Activated T-cell treated with anti-CD3 and anti-CD28 coated beads, Interleukin-2, amount 50 U/mL, for 1 hour (primary cell): Measurements from ENCODE around the gene GATA3.

Experiments used
- DNase-seq: peaks from one replicate; pipeline ENCODE4 v3.0.0-alpha.2; 2020

GATA3 gene

DNA sequence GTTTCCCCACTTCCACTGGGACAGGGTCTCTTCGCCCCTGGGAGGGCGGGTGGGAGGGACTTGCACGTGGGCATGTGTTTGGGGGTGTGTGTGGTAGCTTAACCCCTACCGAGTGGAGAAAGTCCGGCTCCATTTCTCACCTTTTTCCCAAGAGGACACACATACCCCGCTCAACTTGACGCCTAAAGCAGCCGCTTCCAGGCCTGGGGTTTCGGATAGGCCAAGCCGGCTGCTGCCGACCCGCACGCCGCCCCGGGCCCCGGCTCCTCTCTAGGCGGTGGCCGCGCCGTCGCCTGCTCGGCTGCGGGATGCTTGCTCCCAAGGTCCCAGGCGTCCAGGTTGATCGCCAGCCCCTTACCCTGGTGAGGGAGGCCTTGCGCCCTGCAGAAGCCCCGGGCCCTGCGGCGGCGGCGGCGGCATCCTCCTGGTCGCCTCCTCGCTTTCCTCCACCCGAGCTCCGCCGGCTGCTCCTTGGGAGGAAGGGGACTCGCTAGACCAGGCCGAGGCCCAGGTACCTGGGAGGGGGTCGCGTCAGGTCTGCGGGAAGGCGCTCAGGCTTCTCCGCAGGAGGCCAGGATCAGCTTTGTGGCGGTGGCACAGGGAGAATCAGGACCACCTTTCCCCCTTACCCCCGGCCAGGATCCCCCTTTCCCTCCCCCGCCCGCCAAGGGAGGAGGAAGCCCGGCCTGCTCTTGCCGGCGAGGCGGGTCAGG, 3.2 kb upstream of the GATA3 start:
- peak; percentile 50 for DNase-seq

DNA sequence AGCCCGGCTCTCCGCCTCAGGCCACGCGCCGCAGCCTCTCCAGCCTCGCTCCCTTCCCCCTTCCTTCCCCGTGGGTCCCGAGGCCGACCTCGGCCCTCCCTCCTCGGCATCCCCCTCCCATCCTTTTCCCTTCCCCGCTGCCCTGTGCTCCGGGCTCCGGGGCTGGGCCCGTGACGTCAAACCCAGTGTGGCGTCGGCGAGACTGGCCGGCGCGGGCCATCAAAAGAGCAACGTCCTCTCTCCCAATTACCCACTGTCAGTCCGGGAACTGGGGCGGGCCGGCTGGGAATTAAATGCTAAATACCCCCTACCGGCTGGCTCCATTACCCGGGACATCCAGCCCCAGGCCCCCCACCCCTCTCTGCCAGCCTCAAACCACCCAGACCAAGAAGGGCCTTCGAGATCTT, 2.6 kb upstream of the GATA3 start:
- DNase-seq: no peak

DNA sequence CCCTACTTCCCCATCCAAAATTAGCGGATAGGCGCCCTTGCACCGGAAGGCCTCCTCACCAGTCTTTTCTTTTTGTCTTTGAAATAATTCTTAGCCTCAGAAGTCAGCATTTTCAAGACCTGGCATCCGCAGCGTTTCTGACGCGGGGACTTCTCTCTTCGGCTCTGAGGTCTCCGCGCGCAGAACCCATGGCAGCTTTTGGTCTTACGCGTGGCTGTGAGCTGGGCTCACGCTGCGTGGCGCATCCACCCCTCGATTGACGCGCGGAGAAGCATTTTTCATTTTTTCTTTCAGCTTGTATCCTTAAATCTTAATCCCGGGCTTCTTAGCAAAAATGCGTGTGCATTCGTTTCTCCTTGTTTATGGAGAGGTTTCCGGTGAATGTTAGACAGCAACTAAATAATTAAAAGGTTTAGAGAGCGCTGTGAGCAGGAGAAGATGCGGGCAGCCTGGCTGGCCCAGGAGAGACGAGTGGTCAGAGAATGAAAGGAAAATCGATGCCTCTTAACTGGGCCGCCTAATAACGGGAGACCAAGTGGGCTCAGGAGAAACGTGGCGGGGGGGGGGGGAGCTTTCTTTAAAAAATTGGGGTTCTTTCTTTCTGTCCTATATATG, 2.0 kb upstream of the GATA3 start:
- peak; percentile 50 for DNase-seq

DNA sequence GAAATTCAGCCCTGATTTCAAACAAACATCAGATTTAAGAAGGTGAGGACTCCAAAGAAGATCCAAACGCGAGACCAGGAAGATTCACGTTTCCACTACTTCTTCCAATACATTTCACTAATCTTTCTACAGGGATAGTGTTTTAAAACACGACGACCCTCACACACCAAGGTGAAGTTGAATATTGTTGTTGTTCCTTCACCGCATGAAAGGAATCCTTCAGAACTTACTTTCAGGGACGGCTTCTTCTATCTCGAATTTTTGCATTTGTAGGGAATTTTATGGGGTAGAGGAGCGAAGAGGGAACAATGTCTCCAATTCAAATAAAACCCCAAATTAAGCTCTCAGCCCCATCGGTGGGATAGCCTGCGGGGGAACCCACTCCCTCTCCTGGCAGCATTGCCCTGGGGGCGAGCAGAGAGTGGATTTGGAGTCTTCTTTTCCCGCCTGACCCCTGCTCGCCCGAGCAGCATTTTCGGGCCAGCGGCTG, 1.5 kb upstream of the GATA3 start:
- no peak for DNase-seq

DNA sequence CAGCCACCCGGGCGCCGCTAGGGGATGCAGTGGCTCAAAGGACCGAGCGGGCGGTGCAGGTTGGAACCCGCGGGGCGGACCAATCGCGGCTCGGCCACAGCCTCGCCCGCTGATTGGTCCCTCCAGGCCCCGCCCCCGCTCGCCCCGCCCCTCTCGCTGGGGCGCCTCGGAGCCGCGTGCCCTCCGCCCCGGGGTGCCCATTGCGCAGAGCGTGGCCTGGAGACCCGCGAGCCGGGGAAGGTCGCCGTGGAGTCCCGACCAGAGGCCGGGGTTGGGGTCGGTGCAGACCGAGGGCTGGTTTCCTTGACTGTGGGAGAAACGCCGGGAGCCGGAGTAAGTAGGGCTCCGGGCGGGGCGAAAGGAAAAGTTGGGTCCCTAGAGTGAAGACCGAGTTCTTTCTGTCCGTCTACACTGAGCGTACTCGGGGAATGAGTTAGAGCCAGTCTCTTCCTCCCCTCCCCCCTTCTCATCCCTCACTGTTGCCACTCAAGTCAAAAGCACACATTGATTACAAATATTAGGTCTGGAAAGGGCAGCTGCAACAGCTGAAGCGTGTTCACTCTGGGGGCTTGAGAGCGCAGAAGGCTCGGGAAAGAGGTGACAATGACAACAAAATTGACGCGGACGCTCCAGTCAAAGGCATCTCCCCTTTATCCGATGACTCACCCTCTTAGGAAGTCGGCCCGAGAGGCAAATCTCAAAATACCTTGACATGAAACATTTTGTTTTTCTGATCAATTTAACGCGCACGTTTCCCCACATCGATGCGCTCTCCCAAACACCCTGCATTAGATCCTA, 843 bp upstream of the GATA3 start:
- DNase-seq: peak; percentile 96

DNA sequence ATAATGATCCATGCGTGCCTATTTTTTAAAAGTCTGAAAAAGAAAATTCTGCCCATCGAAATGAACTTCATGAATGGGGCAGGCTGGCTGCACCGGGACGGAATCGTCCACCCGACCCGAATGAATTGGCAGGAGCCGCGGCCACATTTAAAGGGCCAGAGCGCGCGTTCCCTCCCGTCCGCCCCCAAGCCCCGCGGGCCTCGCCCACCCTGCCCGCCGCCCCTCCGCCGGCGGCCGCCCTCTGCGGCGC, 319 bp upstream of the GATA3 start:
- DNase-seq: no peak

DNA sequence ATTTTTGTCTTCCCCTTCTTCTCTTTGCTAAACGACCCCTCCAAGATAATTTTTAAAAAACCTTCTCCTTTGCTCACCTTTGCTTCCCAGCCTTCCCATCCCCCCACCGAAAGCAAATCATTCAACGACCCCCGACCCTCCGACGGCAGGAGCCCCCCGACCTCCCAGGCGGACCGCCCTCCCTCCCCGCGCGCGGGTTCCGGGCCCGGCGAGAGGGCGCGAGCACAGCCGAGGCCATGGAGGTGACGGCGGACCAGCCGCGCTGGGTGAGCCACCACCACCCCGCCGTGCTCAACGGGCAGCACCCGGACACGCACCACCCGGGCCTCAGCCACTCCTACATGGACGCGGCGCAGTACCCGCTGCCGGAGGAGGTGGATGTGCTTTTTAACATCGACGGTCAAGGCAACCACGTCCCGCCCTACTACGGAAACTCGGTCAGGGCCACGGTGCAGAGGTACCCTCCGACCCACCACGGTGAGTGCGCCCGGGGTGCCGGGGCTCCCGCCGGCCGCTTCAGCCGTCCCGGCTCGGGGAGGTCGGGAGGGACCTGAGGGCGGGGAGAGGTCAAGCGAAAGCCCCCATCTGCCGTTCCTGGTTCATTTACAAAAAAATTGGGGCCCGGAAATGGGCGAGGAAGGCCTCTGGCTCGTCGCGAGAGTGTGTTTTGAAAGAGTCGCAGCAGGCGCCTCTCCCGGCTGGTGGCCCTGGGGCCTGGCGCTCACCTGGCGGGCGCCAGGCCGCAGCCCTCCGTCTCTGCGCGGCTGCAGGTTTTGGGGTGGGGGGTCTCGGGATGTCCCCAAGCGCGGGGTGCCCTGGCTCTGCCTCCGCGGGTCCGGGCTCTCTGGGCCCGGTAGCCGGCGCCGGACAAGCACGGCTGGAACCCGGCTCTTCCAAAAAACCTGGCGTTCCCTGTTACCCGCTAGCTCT, 1.2 kb downstream of the GATA3 start:
- DNase-seq: peak; percentile 60

DNA sequence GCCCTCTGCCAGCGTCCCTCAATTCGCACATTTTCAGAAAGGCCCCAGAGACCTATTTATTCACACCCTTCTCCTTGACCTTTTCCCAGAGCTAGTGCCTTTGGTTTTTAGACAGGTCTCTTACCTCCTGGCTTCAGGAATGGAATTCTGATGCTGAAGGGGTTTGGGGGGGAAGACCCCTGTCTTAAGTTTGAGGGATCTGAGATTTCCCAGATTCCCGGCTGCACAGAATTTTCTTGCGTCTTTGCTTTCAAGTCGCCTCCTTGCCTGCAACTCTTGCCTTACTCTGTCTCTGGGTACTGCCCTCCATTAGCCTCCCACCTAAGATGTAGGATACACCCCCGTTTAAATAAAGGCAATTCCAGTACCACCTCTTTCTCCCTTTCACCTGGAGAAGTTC, 1.9 kb downstream of the GATA3 start:
- no peak for DNase-seq

DNA sequence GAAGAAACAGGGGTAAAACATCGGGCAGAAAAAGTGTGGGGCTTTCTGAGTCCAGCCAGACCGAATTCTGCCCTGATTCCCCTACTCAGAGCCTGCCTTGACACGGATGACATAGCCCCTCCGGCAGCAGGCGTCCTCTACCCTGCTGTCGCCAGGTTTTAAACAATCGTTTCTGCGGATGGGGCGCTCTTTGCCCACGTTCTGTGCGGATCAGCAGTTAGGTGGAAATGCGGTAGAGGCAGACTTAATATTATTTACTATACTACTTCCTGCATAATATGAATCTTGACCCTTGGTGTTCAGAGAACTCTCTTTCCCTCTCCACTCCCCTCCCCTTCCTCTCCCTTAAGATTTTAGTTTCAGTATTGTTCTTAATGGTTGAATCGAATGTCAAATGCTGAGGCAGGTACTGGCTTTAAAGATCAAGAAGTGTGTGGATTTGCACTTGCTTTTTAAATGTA, 2.4 kb downstream of the GATA3 start:
- peak; percentile 59 for DNase-seq

DNA sequence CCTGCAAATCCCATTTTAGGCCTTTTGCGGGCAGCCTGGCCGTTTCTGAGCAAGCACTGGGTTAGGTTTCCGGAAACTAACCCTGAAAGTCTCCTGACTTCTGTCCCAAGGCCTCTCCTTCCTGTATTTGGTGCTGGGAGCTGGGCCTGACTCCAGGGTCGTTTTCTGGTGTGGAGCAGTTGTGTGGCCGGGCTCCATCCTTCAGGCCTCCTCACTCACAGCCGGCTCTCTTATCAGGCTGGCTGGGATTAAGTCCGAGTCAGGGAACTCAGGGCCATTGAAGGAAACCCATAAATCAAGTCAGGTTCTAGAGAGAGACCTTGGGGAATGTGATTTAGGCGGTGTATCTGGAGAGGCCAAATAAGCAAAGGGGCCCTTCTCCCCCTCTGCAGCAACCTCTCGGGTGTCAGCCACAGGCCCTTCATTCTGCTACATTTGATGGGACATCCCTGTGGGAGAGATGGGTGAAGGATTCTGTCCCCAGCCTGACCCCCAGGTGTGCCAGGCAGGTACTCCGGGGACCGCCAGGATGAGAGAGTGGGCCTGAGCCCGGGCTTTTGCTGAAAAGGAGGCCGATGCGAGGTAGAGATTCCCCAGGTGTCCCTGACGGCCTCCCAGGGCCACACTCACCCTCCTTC, 3.3 kb downstream of the GATA3 start:
- DNase-seq: no peak

DNA sequence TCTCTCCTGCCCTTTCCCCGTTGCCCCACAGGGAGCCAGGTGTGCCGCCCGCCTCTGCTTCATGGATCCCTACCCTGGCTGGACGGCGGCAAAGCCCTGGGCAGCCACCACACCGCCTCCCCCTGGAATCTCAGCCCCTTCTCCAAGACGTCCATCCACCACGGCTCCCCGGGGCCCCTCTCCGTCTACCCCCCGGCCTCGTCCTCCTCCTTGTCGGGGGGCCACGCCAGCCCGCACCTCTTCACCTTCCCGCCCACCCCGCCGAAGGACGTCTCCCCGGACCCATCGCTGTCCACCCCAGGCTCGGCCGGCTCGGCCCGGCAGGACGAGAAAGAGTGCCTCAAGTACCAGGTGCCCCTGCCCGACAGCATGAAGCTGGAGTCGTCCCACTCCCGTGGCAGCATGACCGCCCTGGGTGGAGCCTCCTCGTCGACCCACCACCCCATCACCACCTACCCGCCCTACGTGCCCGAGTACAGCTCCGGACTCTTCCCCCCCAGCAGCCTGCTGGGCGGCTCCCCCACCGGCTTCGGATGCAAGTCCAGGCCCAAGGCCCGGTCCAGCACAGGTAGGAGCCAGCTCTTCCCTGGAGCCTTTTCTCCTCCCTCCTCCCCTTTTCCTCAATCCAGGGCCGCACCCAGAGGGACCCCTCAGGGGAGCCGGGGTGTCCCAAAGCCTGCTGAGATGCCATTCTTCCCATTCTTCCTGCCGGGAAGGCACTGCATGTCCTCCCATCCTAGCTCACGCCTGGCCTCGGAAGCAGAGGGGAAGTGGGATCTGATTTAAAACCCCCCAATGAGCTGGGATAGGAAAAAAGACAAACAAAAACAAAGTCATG, 4.0 kb downstream of the GATA3 start:
- no peak for DNase-seq

DNA sequence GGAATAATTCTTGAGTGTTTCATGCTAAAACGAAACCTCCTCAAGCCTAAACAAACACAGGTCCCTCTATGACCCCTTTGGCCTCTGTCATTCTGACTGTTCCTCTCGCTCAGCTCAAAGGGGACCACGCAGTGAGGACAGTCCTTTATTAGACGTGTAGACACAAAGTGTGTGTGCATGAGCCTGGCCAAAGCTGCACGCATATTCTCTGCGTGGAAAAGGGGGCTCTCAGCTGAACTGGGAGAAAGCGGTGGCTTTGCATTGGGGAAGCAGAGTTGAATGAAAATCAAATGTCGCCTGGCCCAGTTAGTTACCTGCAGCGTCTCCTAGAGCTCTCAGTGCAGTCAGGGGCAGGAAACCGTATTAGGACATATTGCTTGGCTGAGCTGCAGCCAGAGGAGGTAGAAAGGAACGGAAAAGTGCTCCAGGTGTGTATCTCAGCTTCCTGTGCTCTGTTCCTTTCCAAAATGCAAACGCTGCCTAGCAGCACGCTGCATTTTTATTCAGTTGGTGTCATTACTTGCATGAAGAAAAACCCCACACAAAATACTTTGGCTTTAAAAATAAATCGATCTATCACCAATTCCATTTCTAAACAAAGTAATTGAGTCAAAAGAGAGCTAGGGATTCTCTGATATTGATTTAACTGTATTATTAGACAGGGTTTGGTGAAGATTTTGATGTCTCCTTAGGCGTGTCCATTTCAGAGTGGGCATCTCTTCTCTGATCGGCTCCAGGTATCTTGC, 4.9 kb downstream of the GATA3 start:
- DNase-seq: peak; percentile 37

DNA sequence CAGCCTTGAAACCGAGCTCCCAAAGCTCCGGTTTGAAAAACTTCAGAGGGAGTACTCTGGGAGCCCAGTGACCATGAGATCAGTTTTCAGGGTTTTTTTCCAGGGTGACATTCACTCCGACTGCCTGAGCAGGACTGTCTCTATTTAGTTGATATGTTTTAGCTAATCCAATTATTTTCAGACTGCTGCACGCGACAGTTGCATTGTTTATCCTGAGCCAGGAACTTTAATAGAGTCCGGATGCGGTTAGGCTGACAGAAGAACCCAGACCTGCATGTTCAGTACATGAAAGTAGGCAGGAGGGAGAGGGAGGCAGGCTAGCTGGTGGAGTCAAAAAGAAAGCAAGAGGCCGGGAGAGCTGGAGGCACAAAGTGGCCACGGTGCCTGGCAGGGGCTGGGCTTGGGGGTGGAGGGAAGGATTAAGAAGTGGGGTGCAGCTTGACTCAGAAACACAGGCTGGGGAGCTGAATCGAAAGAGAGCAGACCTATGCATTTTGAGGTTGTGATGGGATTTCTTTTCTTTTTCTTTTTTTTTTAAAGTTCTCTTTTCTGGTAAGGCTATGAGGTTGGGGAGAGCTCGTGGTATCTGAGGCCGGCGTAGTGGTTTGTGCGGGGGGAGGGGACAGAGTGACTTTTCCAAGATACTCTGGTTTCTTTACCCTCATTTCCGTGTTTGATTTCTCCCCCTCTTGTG, 5.7 kb downstream of the GATA3 start:
- DNase-seq: peak; percentile 53

DNA sequence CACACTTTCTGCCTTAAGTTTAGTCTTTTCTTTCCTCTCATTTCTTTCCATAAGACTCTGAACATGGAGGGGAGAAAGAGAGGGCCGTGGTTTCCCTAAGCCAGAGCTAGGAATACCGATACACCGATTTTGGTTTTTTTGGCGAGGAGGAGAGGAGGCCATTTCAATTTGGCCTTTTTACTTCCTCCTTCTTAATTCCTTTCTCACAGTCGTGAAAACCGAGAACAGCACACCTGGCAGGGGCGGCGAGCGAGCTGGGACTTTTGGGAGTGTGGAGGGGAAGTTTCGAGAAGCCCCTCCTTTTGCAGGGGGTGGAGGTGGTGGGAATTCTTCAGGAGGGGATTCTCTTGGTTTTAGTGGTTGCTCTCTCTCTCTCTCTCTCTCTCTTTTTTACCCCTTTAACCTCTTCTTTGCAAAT, 6.2 kb downstream of the GATA3 start:
- DNase-seq: no peak

DNA sequence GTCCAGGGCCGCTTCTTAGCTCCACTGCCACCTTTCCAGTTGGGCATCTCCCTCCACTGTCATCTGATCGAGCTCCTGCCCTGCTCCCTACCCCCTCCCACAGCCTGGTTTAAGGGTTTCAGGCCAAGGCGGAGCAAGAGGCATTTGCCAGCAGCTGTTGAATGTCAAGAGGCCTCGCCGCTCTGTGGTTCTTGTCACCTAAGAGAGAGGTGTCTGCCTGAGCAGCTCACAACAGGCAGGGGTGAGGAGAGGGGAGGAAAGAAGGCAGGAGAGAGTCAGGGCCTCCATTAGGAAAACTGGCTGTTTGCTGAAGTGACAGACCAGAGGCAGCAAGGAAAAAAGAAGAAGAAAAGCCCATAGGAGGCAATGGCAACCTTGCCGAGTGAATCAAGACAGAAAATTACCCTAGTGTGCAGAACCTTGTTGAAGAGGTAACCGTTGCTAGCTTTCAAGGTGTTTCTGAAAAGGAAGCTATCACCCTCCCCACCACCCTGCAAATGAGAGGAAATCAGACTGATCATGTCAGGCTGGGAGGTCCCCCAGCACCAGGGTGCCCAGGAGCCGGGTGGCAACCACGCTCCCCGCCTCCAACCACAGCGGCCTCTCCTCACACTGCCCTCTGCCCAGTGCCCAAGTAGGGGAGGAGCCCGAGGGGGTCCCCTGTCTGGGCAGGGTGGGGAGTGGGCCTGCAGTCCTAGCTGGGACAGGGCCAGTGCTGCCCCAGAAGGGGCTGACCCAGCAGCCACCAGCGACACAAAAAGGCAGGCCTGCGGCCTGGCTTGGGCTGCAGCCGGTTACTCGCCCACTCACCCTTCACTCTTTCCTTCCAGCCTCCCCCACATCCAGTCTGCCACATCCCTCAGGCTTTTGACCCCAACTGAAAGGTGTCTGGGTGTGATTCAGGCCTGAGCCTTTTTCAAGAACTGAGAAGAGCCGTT, 7.1 kb downstream of the GATA3 start:
- DNase-seq: peak; percentile 57

DNA sequence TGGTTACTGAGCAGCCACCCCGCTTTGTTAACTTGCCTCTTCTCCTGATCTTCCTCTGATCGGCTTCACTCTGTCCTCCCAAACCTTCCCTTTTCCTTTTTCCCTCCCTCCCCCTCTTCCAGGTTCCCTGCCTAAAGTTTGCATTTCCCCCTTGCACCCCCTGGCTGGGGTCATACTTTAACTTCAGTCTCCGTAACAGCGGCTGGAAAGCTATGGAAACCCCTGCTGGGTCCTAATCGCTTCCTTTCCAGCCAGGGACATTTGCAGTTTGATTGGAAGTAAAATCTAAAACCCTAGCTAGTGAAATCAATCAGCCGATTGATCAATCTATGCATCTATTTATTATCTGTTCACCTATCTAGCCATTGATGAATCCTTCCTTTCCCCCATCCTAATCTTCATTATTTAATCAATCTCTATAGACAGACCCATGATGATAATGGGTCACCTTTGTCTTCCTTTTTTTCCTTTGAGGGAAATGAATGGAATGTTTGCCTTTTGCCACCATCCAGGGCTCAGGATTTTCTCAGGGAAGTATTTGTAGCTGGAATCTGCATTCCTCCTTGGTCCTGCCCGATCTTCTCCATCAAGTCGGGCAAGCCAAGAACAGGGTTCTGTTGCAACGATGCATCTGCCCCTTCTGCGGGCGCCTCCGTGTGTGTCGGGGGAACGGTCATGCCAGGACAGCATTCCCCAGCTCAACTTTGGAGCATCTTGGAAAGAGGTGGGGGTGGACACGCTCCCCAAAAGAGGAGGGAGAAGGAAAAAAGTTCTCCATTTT, 8.8 kb downstream of the GATA3 start:
- DNase-seq: no peak

DNA sequence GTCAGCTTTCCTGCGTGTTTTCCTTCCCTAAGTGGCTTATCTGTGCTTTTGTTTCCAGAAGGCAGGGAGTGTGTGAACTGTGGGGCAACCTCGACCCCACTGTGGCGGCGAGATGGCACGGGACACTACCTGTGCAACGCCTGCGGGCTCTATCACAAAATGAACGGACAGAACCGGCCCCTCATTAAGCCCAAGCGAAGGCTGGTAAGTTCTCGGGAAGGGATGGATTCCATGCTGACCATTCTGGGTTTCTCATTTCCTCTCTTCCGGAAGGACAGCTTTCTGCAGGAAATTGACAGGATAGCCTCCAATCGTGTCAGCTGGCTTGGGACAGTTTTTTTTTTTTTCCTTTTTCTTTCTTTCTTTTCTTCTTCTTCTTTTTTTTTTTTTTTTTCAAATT, 9.4 kb downstream of the GATA3 start:
- no peak for DNase-seq

DNA sequence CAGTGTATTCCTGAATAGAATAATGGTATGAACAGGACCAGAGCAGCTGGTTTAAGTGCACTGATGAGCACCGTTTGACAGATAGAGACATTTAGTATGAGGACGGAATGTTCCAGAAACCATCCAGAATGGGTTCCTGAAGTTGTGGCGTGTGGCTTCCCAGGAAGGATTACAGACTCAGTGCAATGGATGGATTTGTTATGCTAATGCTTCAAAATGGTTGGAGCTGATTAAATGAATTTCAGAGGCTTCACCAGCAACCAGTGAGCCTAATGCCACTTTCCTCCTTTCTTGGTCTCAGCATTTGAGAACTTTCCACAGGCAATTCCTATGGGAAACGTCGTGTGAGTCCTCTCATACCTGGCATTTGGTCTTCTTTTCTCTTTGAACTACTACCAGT, 9.9 kb downstream of the GATA3 start:
- DNase-seq: no peak
